D721Med (cell line): Measurements from ENCODE around the gene CARD14.

Experiments used
- DNase-seq: peaks from one replicate; pipeline ENCODE4 v3.0.0; 2011; ENCODE audit warnings: low spot score; ENCODE audit not compliant: insufficient read length
- FAIRE-seq: peaks from 2 replicates; lab custom pipeline; 2011; peaks lifted over from hg19 to GRCh38; lab: Jason Lieb, UNC
- CTCF ChIP-seq: IDR thresholded peaks from 2 replicates; pipeline ENCODE4 v1.5.1; 2012; ENCODE audit warnings: mild to moderate bottlenecking, control low read depth; ENCODE audit not compliant: insufficient read depth; ENCODE audit errors: missing control alignments

The CARD14 gene

GRCh38 chr17:80126449-80126715, 43.4 kb upstream of the CARD14 start:
- no peak for FAIRE-seq

GRCh38 chr17:80129006-80129565, 40.7 kb upstream of the CARD14 start:
- no peak for DNase-seq
- no peak for TF ChIP-seq CTCF
- no peak for FAIRE-seq

More at GRCh38 chr17:80126449-80126715, 43.4 kb upstream of the CARD14 start:
- TF ChIP-seq CTCF, result no peak
- no peak for DNase-seq

- FAIRE-seq, result no peak
- DNase-seq, result no peak
- TF ChIP-seq CTCF, result no peak
These were observed 38.8 kb upstream of the CARD14 start for GRCh38 chr17:80130992-80131391.

- TF ChIP-seq CTCF, result no peak
- FAIRE-seq (no peak), DNase-seq (no peak)
These were observed 36.8 kb upstream of the CARD14 start for GRCh38 chr17:80132906-80133625.

- TF ChIP-seq CTCF, result no peak
- no peak for DNase-seq
- FAIRE-seq, result no peak
These were observed 36.2 kb upstream of the CARD14 start for GRCh38 chr17:80133626-80133970.

- TF ChIP-seq CTCF, result no peak
- DNase-seq, result no peak
- FAIRE-seq, result no peak
These were observed 32.7 kb upstream of the CARD14 start for GRCh38 chr17:80137131-80137530.

- no peak for TF ChIP-seq CTCF
- DNase-seq (no peak), FAIRE-seq (no peak)
These were observed 30.9 kb upstream of the CARD14 start for GRCh38 chr17:80138856-80139426.
